CD1c-positive myeloid dendritic cell (primary cell): ENCODE measurements around the gene OMD.

Experiments used
- DNase-seq: peaks from one replicate; pipeline ENCODE4 v3.0.0-alpha.2; 2016; ENCODE audit errors: extremely low spot score

The OMD gene, protein sequence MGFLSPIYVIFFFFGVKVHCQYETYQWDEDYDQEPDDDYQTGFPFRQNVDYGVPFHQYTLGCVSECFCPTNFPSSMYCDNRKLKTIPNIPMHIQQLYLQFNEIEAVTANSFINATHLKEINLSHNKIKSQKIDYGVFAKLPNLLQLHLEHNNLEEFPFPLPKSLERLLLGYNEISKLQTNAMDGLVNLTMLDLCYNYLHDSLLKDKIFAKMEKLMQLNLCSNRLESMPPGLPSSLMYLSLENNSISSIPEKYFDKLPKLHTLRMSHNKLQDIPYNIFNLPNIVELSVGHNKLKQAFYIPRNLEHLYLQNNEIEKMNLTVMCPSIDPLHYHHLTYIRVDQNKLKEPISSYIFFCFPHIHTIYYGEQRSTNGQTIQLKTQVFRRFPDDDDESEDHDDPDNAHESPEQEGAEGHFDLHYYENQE

DNA sequence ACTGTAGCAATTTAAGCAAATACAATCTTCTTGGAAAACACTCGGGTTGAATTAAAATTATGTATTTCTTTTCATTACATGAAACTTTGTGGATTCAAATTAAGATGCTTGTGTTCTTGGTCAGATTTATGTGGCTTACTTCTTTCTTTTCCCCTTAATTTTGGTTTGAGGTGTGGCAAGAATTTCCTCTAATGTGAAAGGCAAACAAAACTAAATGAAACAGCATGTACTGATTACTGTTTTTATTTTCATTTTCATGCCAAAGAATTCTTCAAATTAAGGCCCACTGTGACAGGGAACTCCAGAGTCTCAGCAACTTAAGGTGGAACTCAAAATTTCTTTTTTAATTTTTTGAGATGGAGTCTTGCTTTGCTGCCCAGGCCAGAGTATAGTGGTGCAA, at the start of gene OMD:
TSS of gene OMD (minus strand) at position 132 of the 400 bp plus-strand sequence. CDS start 6,913 bp downstream, outside the sequence.
- DNase-seq, result no peak

DNA sequence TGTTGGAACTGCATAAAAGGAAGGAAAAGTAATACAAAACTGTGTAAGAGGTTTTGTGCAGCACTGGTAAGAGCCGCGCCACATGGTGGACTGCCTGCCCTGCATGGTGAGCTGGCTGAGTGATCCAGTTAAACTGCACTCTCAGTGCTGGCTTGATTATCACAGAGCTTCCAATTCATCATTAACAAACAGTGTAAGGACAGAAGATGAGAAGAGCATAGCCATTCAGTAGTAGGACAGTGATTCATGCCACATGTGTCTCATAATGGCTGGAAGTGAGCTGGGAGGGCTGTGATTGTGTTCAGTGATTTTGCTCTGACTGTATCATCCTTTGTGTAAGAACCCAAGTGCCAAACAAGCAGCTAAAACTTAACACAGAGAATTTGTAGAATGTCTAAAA, 43.9 kb upstream of the OMD start:
- no peak for DNase-seq

DNA sequence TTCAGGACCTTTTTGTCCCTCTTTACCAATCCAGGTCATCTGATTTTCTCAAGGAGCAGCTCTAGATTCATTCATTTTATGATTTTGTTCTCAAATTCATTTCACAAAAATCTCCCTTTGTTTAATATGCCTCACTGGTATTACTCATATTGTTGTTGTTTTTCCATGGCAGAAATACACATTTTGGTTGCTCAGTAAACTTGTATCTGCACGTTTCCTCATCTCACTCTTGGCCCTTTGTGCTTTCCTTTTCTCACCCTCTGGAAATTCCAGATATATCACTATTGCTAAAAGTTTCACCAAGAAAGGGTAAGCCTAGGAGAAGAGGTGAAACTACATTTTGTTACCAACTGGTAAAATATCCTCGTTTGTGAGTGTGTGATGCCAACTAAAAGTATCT, 43.2 kb upstream of the OMD start:
- no peak for DNase-seq

DNA sequence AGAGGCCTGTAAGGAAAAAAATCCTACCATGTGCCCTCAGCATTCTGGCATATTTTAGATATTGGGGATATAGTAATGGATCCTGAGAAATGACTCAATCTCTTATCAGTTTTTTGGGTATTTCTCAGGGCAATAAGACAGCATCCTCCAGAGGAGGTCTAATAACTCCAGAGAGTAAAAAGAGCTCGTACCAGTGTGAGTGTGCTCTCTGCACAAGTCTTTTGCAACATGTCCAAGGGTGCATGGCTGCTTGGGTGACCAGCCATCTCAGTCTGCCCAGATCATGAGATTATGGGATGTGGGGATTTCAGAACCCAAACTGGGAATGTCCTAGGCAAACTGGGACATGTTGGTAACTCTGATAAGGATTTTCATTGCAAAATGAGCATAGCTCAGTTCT, 42.8 kb upstream of the OMD start:
- no peak for DNase-seq

DNA sequence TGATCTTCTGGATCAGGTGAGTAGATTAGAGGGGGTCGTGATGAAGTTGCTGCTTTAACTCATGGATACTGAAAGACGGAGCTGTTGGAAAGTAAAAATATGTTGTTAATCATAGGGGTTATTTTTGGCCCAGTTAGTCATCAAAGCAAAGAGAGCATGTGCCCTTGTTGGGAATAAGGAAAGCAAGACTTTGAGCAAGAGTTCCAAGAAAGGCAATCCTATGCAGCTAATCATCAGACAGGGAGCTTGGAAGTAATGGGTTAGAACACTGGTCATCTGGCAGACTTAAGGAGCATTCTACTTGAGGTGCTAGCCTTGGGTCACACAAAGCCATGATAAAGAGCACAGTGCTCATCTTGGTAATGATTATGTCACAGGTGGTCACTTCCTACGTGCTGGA, 39.7 kb upstream of the OMD start:
- no peak for DNase-seq

DNA sequence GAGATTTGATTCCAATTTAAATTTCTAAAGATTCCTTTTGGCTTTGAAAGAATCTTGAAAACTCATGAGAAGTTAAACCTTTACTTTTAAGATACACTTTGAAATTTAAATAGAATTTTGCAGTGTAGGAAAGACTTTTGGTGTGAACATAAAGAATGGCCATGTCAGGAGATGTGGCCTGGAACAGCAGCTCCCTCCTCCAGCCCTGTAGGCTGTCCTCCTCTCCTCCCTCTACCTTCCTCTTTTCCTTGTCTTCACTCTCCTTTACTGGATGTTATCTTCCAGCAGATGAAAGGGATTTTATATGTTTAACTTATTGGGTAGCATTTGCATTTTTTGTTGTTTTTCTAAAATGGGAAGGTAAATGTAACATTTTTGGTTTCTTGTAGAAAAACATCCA, 39.1 kb upstream of the OMD start:
- no peak for DNase-seq

DNA sequence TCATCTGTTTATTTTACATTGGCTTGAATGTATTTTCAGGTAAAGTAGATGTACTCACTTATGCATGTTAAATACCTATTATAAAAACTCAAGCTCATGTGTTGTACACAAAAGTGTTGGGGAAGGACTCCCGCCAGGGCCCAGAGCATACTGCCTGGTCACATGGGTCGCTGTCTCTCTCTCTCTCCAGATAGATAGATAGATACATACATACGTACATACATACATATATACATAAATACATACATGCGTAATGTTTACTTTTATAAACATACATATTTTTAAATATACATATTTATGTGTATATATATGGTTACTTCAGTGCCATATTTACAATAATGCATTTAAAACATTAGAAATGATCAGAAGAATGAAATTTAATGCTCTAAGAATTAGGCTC, 33.3 kb upstream of the OMD start:
- no peak for DNase-seq

DNA sequence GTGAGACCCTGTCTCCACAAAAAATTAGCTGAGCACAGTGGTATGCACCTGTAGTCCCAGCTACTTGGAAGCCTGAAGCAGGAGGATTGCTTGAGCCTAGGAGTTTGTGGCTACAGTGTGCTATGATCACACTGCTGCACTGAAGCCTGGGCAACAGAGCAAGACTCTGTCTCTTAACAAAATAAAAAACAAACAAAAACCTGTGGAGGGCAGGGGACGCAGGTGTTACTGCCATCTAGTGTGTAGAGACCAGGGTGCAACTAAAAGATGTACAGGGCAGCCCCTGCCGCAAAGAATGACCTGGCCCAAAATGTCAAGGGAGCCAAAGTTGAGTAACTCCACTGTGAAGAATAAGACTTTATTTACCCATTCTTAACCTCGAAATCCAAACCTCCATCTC, 30.9 kb upstream of the OMD start:
- no peak for DNase-seq

DNA sequence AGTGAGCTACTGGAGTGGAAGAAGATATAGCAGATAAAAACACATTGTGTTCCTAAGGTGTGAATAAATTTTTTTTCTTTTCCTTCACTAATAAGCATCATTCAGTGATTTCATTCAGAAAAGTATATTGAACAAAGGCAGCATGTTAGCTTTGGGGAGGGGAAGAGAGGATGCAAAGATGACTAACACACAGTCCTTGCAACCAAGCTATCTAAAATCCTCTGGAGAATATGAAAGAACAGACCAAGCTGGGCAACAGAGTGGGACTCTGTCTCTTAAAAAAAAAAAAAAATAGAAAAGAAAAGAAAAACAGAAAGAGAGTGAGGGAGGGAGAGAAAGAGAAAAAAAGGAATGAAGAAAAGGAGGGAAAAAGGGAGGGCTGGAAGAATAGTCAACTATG, 22.3 kb upstream of the OMD start:
- no peak for DNase-seq

DNA sequence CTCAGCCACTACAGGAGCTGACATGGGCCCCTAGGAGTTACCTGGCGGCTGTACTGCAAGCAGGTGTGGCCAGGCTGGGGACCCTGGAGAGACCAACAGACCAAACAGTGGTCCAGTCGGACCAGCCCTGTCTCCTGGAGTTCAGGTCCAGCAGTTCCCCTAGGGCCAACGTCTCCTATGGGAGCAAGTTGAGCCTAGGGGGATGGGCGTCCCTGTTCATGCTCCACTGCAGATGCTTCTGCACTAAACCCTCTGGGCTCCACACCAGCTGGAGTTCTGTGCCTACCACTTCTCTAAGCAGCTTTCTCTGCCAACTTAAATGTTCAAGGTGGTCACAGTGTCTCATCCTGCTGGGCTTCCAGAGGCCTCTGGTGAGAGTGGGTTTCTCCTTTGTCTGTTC, 20.6 kb upstream of the OMD start:
- no peak for DNase-seq

DNA sequence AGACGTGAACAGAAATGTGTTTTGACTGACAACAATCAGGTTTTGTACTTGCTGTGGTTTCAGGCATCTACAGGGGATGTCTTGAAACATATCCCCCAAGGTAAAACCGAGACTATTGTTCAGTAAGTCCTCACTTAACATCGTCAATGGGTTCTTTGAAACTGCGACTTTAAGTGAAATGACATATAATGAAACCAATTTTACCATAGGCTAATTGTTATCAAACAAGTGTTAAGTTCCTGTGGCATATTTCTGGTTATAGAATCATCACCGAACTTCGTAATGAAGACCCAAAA, 16.4 kb upstream of the OMD start:
- DNase-seq, result no peak

DNA sequence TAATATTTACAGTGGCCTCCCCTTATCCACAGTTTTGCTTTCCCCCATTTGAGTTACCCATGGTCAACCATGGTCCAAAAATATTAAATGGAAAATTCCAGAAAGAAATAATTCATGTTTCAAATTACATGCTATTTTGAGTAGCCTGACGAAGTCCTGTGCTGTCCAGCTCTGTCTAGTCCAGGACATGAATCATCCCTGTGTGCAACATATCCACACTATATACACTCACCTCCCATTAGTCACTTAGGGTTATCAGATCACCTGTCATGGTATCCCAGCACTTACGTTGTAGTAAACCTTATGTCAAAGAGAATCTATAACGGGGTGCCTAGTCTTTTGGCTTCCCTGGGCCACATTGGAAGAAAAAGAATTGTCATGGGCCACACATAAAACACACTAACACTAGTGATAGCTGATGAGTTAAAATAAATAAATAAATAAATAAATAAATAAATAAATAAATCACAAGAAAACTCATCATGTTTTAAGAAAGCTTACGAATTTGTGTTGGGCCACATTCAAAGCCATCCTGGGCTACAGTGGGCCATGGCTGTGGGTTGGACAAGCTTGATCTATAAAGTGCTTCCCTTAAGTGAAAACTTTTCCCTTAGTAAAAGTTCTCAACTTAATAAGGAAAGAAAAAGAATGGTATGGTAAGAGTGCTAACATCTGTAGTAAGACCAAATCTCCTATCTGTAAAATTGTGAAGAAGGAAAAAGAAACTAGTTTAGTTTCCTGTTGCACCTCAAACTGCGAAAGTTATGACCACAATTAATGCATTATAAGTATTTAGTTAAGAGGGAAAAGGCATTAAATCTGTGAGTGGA, 15.9 kb upstream of the OMD start:
- DNase-seq, result no peak

DNA sequence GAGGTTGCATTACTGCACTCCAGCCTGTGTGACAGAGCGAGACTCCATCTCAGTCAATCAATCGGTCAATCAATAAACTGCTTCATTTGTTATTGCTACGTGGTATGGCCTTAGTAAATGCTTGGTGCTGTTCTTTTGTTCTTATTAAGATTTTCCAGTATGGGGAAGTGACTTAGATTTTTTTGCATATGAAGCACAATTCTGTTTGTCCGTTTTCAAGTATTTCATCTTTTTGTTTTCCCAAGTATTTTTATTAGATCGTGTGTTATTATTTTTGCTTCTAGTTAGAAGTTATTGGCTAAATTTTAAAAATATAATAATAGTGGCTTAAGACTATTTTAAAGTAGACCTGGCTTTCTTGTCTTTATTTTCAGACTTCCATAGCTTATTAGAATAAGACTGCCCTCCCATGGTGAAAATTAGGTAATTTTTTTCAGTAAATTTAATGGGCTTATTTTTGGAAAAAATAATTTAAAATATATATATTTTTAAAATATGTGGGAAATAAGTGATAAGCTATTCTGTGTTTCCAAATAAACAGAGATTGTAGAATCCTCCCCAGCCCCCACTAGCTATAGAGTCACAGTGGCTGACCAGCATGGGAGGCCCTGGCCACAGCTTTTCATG, 14.7 kb upstream of the OMD start:
- peak; percentile 28 for DNase-seq

DNA sequence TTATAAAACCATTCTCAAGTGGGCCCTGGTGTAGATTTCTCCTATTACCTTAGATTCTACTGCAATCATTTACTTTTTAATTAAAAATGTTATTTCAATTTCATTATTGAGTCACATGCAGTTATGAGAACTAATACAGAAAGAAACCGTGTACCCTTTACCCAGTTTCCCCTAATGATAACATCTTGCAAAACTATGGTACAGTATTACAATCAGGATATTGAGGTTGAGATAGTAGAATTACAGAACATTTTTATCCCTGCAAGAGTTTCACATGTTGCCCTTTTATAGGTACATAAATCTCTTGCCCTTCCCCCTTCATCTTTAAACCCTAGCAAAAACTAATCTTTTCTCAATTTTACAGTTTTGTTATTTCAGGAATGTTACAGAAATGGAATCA, 11.0 kb upstream of the OMD start:
- no peak for DNase-seq

DNA sequence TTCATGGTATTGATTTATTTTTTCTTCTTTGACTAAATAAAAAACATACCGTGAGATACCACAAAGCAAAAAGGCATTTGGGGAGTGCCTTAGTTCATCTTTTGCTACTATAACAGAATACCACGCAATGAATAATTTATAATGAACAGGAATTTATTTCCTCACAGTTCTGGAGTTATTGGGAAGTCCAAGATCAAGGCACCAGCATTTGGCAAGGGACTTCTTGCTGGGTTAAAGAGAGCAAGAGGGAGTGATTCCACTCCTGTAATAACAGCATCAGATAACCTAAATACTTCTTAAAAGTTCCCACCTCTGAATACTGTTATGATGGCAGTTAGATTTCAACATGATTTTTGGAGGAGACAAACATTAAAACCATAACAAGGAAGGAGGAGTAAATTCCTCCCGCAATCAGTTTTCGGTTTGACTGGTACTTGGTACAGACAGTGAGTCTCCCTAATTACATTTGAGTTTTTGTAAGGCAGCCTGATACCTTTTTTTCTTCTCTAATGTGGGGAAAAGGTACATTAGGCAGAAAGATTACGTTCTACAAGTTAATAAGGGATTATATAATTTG, 8.8 kb upstream of the OMD start:
- DNase-seq, result no peak

DNA sequence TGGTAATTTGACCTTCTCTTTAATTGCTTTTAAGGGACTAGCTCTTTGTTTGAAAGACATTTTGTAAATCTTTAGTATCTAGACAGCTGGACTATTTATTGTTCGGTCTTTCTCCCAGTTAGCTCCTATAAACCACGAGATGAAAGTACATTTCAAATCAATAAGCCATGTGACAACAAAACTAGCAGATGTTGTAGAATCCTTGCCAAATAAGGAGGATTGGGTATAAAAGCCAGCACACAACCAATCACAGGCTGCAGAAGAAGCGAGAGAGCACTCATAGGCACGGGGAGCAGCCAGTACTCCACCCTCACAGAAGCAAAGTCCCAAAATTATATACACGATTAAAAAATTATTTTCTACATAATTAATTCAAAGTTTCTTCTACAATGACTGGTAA, 8.1 kb upstream of the OMD start:
- DNase-seq, result no peak

DNA sequence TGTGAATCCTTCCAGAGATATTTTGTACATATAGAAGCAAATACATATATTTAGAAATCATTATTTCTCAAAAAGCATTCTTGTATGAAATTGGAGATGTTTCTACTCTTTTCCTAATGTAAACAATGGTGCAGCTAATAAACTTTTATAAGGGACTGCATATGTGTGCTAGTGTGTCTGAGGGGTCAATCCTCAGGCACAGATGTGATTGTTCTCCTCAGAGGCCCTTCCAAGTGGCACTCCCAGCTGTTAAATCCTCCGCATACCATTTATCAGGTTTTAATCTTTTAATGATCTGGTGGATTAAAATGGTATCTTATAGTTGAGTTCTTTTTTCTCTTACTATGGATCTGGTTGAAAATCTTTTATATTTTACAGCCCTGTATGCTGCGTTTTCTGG, 5.6 kb upstream of the OMD start:
- DNase-seq, result no peak

DNA sequence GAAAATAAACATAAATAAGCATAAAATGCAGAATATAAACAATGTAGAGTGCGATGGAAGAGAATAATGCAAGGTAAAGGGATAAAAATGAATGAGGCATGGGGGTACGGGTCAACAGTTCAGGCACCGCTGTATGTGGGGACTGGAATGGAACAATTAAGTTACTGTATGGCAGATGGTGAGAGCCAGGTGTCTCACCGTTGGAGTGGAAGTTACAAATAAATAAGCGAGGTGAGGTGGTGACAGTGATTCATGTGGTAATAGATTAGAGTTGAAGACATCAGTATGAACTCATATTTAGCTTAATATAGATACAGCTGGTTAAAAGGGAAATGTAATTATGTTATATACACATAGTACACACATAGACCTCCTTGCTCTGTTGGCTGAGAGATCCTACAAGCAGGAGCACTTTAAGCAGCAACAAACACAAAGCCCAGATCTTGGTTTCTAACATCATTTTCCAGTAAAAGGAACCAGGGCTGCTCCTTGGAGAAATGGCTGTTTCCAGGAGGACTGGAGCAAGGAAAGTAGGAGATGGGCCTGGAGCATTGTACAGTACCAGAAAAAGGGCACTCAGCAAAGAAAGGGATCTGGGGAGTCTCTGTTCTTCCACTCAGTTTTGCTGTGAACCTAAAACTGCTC, 2.4 kb upstream of the OMD start:
- no peak for DNase-seq

DNA sequence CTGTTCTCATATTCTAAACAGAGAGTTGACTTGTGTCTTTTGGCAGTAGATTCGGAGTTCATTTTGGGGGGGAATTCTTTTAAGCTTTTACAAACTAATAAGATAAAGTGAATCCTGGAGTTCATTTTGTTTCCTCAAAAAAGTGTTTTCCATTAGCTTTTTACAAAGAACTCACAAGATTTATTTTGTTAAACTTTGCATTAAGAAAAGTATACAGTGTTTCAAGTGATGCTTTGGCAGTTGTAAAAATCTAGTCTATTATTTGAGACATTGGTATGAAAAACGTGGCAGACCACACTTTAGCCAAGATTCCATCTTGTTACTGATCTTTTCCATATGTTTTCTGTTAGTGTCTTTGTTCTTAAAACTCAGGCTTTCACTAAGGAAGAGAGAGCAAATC, 1.2 kb upstream of the OMD start:
- DNase-seq, result no peak

DNA sequence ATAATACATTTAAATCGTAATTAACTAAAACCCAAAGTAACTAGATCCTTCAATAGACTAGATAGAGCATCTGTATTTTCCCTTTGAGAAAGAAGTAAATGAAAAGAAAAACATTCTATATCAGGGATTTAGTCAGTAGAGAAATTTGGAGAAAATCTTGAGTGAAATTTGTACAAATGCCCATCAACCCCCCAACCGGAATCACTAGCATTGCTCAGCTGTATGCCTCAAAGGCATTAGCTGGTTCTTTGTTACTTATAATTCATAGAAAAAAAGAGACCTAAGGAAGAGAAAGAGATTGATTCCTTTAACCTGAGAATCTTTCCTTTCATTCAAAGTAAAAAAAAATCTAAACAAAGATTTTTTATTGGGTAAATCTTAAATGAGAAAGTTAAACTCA, 659 bp downstream of the OMD start:
- no peak for DNase-seq

DNA sequence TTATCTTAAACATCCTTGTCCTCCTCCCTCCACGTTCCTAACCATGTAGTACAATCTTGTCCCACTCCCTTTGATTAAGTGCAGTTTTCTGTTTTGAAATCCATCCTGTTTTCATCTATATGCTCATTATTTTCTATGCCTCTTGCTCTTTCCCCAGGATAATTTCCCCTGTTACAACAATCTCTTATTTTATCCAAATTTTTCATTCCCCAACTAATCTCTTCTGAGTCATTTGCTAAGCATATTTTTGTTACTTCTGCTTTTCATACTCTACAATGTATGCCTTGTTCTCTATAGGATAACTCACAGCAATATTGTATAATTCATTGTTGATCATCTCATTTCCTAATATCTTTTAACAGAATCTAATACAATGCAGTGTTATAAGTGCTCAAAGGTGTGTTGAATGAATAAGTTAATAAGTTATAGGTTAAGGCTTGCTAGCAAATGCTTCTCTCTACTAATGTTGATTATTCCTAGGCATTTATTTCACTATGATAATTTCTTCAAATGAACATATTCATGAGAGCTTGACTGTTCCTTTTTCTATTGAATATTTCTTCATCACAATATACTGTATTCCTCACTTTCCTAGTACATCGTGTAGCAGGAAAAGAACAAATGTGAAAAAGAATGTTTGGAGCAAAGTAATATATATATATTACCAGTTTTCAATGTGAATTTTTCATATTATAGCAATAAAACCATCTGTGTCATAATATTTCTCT, 1.5 kb downstream of the OMD start:
- no peak for DNase-seq
